NCI-H128 (cell line): ENCODE data around the gene ADAMTSL5.

ENCODE experiments used
- DNase-seq: peaks from one replicate; lab custom pipeline; 2025; ENCODE audit not compliant: unreplicated experiment; lab: John Stamatoyannopoulos, UW

ADAMTSL5 gene

GRCh38 chr19:1496714-1497577, 15.9 kb downstream of the ADAMTSL5 start:
- DNase-seq = no peak

DNA sequence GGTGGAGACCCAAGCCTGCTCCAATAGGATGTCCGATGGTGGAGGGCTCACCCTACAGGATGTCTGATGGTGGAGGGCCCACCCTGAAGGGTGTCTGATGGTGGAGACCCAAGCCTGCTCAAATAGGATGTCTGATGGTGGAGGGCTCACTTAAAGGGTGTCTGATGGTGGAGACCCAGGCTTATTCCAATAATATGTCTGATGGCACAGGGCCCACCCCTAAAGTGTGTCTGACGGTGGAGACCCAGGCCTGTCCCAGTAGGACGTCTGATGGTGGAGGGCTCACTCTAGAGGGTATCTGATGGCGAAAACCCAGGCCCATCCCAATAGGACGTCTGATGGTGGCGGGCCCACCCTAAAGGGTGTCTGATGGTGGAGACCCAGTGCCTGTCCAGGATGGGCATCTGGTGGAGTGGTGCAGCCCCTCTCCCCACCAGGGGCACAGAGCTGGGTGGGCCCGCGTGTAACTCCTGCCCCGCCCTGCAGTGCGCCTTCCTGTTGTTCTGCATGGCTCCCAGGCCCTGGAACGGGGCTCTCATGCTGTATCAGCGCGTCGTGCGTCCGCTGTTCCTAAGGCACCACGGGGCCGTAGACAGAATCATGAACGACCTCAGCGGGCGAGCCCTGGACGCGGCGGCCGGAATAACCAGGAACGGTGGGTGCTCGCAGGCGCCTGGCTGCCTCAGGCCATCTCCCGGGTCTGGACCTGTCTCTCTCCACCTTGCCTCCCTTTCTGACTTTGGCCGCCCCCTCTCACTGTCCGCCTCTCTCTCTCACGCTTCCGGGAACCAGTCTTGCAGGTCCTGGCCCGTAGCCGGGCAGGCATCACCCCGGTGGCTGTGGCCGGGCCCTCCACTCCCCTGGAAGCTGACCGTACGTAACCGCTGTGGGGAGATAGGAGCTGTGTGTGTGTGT, 16.8 kb downstream of the ADAMTSL5 start:
- no peak for DNase-seq

- DNase-seq = no peak
These were observed 17.6 kb downstream of the ADAMTSL5 start for GRCh38 chr19:1495051-1495798.

DNA sequence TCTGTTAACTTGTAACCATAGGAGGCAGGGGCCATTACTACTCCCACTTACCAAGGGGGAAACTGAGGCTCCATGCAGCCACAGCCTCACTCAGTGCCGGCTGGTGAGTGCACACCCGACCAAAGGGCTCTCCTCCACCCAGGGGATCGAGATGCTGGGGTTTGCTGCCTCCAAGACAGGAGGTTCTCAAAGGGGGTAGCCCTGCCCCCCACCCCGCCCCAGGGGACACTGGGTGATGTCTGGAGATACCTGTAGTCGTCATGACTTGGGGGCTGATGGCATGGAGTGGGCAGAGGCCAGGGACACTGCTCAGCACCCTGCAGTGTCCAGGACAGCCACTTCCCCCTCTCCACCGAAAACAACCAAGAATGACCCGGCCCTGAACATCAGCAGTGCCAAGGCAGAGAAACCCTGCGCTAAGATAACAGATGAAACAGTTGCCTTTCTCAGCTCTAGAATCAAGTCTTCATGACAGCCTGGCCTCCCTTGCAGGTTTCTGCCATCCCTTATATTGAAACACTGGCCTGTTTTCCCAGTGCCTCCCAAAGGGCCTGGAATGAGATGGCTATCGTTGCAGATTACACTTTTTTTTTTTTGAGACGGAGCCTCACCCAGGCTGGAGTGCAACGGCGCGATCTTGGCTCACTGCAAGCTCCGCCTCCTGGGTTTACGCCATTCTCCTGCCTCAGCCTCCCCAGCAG, 18.6 kb downstream of the ADAMTSL5 start:
- no peak for DNase-seq

DNA sequence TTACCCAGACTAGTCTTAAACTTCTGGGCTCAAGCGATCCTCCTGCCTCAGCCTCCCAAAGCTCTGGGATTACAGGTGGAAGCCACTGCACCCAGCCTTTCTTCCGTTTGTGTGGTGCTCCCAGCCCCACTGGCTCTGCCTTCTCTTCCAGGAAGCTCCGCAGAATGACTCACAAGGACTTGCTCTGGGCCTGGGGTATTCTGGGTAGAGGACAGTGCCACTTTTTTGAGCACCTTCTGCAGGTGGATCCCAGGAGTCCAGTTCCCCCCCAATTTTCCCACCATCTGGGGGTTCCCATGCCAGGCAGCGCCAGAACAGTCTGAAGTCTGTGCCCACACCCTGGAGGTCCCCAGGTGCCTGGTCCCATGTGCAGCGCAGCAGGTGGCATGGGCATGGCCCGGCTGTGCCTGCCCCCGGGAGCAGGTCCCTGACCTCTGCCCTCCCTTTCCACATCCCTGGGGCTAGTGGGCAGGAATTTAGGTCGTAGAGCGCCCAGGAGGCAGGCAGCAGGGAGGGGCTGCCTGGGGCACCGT, 20.3 kb downstream of the ADAMTSL5 start:
- no peak for DNase-seq

DNA sequence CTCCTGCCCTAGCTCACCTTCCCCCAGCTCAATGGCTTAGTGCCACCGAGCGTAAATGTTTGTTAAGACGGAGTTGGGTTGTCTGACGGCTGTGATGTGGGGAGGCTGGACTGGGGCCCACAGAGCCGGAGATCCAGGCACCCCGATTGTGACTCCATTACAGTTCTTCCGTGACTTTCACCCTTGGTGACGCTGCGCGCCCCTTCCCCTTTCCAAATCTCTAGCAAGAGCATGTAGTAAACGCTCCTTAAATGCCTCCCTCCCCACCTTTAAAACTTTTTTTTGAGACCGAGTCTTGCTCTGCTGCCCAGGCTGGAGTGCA, 21.0 kb downstream of the ADAMTSL5 start:
- no peak for DNase-seq

GRCh38 chr19:1491114-1491848, 21.5 kb downstream of the ADAMTSL5 start, which contains the start of gene REEP6:
Gene REEP6, plus strand, starts transcription at chr19:1491181. Its CDS starts 89 bp downstream, at chr19:1491270.
- DNase-seq = no peak

GRCh38 chr19:1490311-1491113, 22.3 kb downstream of the ADAMTSL5 start, which contains the start of gene PCSK4:
Gene PCSK4, minus strand, starts transcription at chr19:1490350. Its CDS starts 4 bp downstream, at chr19:1490346.
- DNase-seq = peak; percentile 94

DNA sequence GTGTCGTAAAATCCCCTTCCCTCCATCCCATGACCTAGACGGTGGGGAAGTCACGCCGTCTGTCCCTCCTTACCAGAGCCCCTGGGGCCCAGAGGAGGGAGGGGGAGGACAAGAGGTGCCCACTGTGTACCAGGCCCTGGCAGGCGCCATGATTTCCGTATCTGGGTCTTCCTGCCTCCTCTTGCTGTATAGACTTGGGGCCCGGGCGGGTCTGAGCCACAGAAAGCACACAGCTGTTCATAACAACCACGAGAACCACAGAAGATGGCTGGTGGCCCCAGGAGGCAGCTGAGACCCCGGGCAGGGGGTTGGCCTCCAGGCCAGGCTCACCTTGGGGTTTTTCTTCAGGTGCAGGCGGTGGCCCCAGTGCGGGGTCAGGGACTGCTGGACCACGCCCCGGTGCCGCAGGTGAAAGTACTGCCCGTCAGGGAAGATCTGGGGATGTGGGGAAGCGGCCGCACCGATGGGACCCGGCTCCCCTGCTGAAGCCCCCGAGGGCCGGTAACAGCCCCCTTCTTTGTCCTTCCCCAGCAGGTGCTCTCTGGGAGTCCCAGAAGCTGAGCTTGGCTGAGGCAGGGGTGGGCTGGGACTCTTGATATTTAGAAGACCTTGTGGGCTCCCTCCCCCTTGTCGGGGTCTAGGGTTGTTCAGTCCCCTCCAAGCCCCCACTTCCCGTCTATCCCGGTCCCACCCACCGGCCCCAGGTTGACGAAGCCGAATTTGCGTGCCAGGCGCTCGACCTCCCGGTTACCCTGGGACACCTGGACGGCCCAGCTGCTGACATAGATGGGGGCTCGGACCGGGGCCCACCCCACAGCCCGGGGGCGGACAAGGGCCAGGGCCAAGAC, 23.1 kb downstream of the ADAMTSL5 start:
- DNase-seq = no peak

DNA sequence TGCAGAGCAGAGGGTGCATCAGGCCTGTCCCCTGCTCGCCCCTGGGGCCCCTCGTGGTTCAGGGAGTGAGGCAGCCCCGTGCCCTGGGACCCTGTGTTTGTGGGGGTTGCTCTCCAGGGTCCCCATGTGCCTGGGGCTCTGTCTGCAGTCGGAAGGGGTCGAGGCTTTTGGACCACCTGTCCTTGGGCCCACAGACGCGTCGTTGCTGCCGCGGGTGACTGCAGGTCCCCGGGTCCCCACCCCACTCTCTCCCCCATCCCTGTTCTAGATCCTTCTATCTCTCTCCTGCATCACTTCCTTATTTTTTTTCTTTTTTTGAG, 24.6 kb downstream of the ADAMTSL5 start:
- no peak for DNase-seq

GRCh38 chr19:1487576-1488281, 25.1 kb downstream of the ADAMTSL5 start:
- no peak for DNase-seq

DNA sequence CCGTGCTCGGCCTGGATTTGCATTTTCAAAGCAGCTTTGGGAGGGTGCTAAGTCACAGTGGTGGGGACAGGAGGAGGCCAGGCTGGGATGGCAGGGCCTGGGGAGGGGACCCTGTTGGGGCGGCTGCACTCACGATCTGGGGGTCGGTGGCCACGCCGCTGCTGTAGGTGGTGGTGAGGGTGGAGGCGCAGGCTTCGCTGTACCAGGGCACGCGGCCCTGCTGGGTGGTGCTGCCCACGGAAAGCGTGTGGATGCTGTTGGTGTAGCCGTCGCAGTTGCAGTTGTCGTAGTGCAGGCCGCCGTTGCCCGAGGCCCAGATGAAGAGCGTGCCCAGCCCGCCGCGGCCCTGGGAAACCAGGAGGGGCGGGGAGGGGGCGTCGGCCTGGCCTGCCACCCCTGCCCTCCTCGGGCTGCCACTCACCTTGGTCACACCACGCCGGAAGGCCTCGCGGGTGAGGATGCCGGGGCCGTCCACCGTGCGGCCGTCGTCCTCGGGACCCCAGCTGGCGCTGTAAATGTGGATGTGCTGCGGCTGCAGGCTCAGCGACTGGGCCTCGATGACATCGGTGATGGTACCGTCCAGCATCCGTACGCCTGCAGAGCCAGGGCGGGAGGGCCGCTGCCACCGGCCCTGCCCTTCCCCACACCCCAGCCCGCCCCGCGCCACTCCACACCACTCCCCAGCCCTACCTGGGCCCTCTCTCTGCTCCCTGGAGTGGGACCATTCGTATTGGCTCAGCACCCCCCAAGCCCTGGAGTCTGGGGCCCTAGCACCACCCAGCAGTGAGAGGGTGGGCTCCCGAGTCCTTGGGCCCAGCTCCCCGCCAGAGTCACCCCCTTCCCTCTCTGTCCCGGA, 25.9 kb downstream of the ADAMTSL5 start:
- DNase-seq = no peak

GRCh38 chr19:1483979-1484428, 28.8 kb downstream of the ADAMTSL5 start:
- DNase-seq = no peak

- no peak for DNase-seq
These were observed 29.5 kb downstream of the ADAMTSL5 start for GRCh38 chr19:1483131-1483978.

DNA sequence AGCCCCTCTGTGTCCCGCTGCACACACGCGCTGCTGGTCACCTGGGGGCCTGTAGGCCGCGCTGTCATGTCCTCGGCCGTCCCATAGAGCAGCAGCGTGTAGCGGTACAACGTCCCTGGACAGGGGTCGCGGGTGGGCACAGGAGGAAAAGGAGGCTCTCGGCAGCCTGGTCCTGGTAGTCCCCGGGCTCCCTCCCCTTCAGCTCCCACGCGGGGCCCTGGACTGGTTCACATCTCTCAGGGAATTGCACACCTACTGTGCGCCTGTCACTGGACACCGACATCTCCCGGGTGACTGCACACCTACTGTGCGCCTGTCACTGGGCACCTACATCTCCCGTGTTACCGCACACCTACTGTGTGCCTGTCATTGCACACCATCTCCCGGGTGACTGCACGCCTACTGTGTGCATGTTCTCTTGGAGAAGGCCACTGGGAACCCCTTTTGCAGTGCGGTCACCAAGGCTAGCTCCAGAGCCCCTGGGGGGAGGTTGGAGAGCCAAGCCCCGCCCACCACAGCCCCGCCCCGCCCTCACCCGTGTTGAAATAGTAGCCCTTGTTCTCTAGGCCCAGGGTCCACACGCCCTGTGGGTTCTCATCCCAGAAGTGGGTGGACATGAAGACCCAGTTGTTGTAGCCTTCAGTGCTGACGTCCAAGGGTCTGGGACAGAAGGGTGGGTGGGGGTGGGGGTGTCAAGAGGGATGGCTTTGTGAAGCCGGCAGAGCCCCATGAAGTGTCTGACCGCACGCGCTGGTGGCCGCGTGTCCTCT, 30.3 kb downstream of the ADAMTSL5 start:
- DNase-seq = no peak
